ENCODE data around the gene IDH3G. TPM values are rescaled to one million over a fixed set of nuclear protein-coding genes. Genes with fewer than 3 reads are reported as not detected.

Gene IDH3G
- total RNA-seq, 2 experiments from 2014 or later: 46.8 to 47.3 TPM

- H3K4me3 Mint-ChIP-seq: no peak overlapping the region
- H3K27ac Mint-ChIP-seq: no peak overlapping the region
- TF ChIP-seq, protein P1, sequence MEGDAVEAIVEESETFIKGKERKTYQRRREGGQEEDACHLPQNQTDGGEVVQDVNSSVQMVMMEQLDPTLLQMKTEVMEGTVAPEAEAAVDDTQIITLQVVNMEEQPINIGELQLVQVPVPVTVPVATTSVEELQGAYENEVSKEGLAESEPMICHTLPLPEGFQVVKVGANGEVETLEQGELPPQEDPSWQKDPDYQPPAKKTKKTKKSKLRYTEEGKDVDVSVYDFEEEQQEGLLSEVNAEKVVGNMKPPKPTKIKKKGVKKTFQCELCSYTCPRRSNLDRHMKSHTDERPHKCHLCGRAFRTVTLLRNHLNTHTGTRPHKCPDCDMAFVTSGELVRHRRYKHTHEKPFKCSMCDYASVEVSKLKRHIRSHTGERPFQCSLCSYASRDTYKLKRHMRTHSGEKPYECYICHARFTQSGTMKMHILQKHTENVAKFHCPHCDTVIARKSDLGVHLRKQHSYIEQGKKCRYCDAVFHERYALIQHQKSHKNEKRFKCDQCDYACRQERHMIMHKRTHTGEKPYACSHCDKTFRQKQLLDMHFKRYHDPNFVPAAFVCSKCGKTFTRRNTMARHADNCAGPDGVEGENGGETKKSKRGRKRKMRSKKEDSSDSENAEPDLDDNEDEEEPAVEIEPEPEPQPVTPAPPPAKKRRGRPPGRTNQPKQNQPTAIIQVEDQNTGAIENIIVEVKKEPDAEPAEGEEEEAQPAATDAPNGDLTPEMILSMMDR (IDR thresholded peaks at IDR 0.05): no peak
- no peaks in the 10 kb centered on the region for H3K27me3 Mint-ChIP-seq
- ChIA-PET POLR2A (no interaction called here), CTCF (no interaction called here)
- ATAC-seq (ENCODE audit: poor library complexity) (no peak), DNase-seq (no peak)
- no peak overlapping the region for H3K27ac ChIP-seq (ENCODE audit: low read depth in 1 of 2, low read length in 2 of 2)
- peaks cover 6% of the 10 kb centered on the region for H3K4me1 Mint-ChIP-seq (ENCODE audit: low read depth)
- peaks cover 11% of the 10 kb centered on the region for H3K4me1 ChIP-seq (ENCODE audit: insufficient read depth, low read length)
- peaks cover 12% of the 10 kb centered on the region for H3K36me3 Mint-ChIP-seq (ENCODE audit: low read depth)
- no peak overlapping the region for H3K4me3 ChIP-seq (ENCODE audit: low read length)
- no peaks in the 10 kb centered on the region for H3K9me3 Mint-ChIP-seq
- intact Hi-C loops (cut with DNase I, micrococcal nuclease): loop anchor here in 1 of 2 experiments (10.0 kb wide), 1 partner anchor 54 kb away; no protein-coding TSS in a partner anchor
- H3K9me3 ChIP-seq (ENCODE audit: control insufficient read depth in 1 of 2, insufficient read depth in 1 of 2, low read length in 2 of 2): no peaks in the 10 kb centered on the region
- H3K36me3 ChIP-seq (ENCODE audit: insufficient read depth, low read length): peaks cover 24% of the 10 kb centered on the region
- no peaks in the 10 kb centered on the region for H3K27me3 ChIP-seq (ENCODE audit: control insufficient read depth in 1 of 2, insufficient read depth in 2 of 2, low read length in 2 of 2)
Observed at GRCh38 chrX:153800746-153801145, 6.6 kb upstream of the IDH3G start.

- Mint-ChIP-seq H3K4me1 (ENCODE audit: low read depth) (peaks cover 6% of the 10 kb centered on the region), H3K4me3 (no peak overlapping the region), H3K36me3 (ENCODE audit: low read depth) (peaks cover 12% of the 10 kb centered on the region), H3K27ac (no peak overlapping the region), H3K27me3 (no peaks in the 10 kb centered on the region), H3K9me3 (no peaks in the 10 kb centered on the region)
- Histone ChIP-seq H3K9me3 (ENCODE audit: control insufficient read depth in 1 of 2, insufficient read depth in 1 of 2, low read length in 2 of 2) (no peaks in the 10 kb centered on the region), H3K27me3 (ENCODE audit: control insufficient read depth in 1 of 2, insufficient read depth in 2 of 2, low read length in 2 of 2) (no peaks in the 10 kb centered on the region), H3K4me3 (ENCODE audit: low read length) (no peak overlapping the region), H3K4me1 (ENCODE audit: insufficient read depth, low read length) (peaks cover 16% of the 10 kb centered on the region), H3K36me3 (ENCODE audit: insufficient read depth, low read length) (peaks cover 24% of the 10 kb centered on the region), H3K27ac (ENCODE audit: low read depth in 1 of 2, low read length in 2 of 2) (no peak overlapping the region)
- ChIA-PET POLR2A (interaction anchor here (0.6 kb wide), 1 partner anchor 62 kb away, joined by 3 read pairs; no protein-coding TSS in a partner anchor), CTCF (no interaction called here)
- DNase-seq (no peak), ATAC-seq (ENCODE audit: poor library complexity) (no peak)
- intact Hi-C loops (cut with DNase I, micrococcal nuclease): loop anchor here in 1 of 2 experiments (10.0 kb wide), 1 partner anchor 55 kb away; no protein-coding TSS in a partner anchor
- TF ChIP-seq, protein P1 (IDR thresholded peaks at IDR 0.05): no peak
Observed at GRCh38 chrX:153800177-153800722, 6.1 kb upstream of the IDH3G start.

- peaks cover 14% of the 10 kb centered on the region for H3K36me3 Mint-ChIP-seq (ENCODE audit: low read depth)
- H3K9me3 ChIP-seq (ENCODE audit: control insufficient read depth in 1 of 2, insufficient read depth in 1 of 2, low read length in 2 of 2): no peaks in the 10 kb centered on the region
- no peak overlapping the region for H3K27ac Mint-ChIP-seq
- CTCF ChIA-PET: no interaction called here
- no peaks in the 10 kb centered on the region for H3K27me3 ChIP-seq (ENCODE audit: control insufficient read depth in 1 of 2, insufficient read depth in 2 of 2, low read length in 2 of 2)
- H3K4me3 ChIP-seq (ENCODE audit: low read length): no peak overlapping the region
- H3K4me1 ChIP-seq (ENCODE audit: insufficient read depth, low read length): peaks cover 20% of the 10 kb centered on the region
- DNase-seq (no peak), ATAC-seq (ENCODE audit: poor library complexity) (no peak)
- no peaks in the 10 kb centered on the region for H3K27me3 Mint-ChIP-seq
- TF ChIP-seq, protein P1 (IDR thresholded peaks at IDR 0.05): no peak
- H3K9me3 Mint-ChIP-seq: no peaks in the 10 kb centered on the region
- H3K36me3 ChIP-seq (ENCODE audit: insufficient read depth, low read length): peaks cover 24% of the 10 kb centered on the region
- POLR2A ChIA-PET: interaction anchor here (0.6 kb wide), 1 partner anchor 63 kb away, joined by 3 read pairs; no protein-coding TSS in a partner anchor
- peaks cover 6% of the 10 kb centered on the region for H3K4me1 Mint-ChIP-seq (ENCODE audit: low read depth)
- no peak overlapping the region for H3K4me3 Mint-ChIP-seq
- no peak overlapping the region for H3K27ac ChIP-seq (ENCODE audit: low read depth in 1 of 2, low read length in 2 of 2)
- intact Hi-C loops (cut with DNase I, micrococcal nuclease): no loop called here
Observed at GRCh38 chrX:153799326-153799725, 5.2 kb upstream of the IDH3G start.

All from CD4-positive, alpha-beta T cell (primary cell).